Nephron progenitor cell (in vitro differentiated cells): Measurements from ENCODE around the gene KBTBD4.

Source experiments
- DNase-seq: peaks from one replicate; pipeline ENCODE4 v3.0.0; 2021
- H3K27ac Mint-ChIP-seq: 2 replicates; pipeline ENCODE4 v1.8.0; 2021; ENCODE audit warnings: mild to moderate bottlenecking, moderate library complexity, mixed read lengths
- H3K27me3 Mint-ChIP-seq: 2 replicates; pipeline ENCODE4 v1.8.0; 2021; ENCODE audit warnings: mild to moderate bottlenecking, low read depth, mixed read lengths; ENCODE audit not compliant: poor library complexity
- H3K36me3 Mint-ChIP-seq: 2 replicates; pipeline ENCODE4 v1.8.0; 2021; ENCODE audit warnings: low read depth, mixed read lengths
- H3K4me1 Mint-ChIP-seq: 2 replicates; pipeline ENCODE4 v1.8.0; 2021; ENCODE audit warnings: mixed read lengths
- H3K4me3 Mint-ChIP-seq: 2 replicates; pipeline ENCODE4 v1.8.0; 2021; ENCODE audit warnings: mild to moderate bottlenecking, moderate library complexity, mixed read lengths
- H3K9me3 Mint-ChIP-seq: 2 replicates; pipeline ENCODE4 v1.8.0; 2021; ENCODE audit warnings: mild to moderate bottlenecking, moderate library complexity, mixed read lengths
- TF ChIP-seq, protein P1 (sequence below): fragments of 200-600 bp; sonication (generic); IDR thresholded peaks from 2 replicates; pipeline ENCODE4 v1.5.0; 2021; ENCODE audit warnings: antibody characterized with exemption

The KBTBD4 gene

DNA sequence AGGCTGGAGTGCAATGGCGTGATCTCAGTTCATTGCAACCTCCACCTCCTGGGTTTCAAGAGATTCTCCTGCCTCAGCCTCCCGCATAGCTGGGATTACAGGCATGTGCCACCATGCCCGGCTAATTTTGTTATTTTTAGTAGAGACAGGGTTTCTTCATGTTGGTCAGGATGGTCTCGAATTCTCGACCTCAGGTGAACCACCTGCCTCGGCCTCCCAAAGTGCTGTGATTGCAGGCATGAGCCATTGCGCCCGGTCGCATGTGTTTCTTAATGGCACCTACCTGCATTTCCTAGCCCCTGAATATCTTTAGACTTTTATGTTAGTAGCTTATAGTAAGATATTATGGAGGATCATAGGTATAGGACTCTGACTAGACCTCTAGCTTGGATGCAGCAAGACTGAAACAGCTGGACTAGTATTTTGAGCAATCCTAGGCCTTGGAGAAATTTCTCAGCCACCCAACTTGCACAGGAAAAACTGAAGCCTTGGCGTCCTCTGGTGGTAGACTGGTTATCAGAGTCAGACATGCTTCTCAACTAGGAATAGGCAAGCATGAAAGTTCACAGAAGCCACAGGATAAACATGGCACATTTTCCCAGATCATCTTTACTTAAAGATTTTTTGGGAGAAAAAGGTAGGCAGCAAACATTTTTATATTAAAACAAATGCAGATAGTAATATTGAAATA, 38.1 kb upstream of the KBTBD4 start:
- TF ChIP-seq, protein P1, sequence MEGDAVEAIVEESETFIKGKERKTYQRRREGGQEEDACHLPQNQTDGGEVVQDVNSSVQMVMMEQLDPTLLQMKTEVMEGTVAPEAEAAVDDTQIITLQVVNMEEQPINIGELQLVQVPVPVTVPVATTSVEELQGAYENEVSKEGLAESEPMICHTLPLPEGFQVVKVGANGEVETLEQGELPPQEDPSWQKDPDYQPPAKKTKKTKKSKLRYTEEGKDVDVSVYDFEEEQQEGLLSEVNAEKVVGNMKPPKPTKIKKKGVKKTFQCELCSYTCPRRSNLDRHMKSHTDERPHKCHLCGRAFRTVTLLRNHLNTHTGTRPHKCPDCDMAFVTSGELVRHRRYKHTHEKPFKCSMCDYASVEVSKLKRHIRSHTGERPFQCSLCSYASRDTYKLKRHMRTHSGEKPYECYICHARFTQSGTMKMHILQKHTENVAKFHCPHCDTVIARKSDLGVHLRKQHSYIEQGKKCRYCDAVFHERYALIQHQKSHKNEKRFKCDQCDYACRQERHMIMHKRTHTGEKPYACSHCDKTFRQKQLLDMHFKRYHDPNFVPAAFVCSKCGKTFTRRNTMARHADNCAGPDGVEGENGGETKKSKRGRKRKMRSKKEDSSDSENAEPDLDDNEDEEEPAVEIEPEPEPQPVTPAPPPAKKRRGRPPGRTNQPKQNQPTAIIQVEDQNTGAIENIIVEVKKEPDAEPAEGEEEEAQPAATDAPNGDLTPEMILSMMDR = peak; percentile 72
- H3K36me3 Mint-ChIP-seq = peaks cover 12% of the 10 kb centered on the region
- DNase-seq = peak; percentile 39
- no peaks in the 10 kb centered on the region for H3K4me1 Mint-ChIP-seq
- no peak overlapping the region for H3K27ac Mint-ChIP-seq
- no peak overlapping the region for H3K4me3 Mint-ChIP-seq
- no peaks in the 10 kb centered on the region for H3K27me3 Mint-ChIP-seq
- H3K9me3 Mint-ChIP-seq = no peaks in the 10 kb centered on the region

DNA sequence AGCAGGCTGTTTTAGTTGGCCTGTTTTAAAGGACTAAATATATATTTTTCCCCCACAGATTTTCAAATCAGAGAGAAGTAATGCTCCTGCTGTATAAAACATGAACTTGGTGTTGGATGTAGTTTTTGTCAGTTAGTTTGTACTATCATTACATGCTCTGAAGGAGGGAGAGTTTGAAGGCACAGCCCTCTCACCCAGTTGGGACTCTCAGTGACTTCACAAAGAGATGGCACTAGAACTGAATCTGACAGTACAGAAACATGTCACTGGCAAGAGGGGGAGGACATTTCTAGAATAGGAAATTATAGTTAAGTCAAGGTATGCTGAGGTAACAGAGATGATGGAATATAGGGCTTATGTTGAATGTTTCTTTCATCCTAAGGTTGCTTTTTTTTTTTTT, 36.5 kb upstream of the KBTBD4 start:
- H3K27ac Mint-ChIP-seq = peak overlapping the region; percentile 79
- DNase-seq = no peak
- no peak overlapping the region for H3K4me3 Mint-ChIP-seq
- H3K27me3 Mint-ChIP-seq = no peaks in the 10 kb centered on the region
- H3K4me1 Mint-ChIP-seq = no peaks in the 10 kb centered on the region
- H3K36me3 Mint-ChIP-seq = peaks cover 21% of the 10 kb centered on the region
- TF ChIP-seq, protein P1 = no peak
- no peaks in the 10 kb centered on the region for H3K9me3 Mint-ChIP-seq

DNA sequence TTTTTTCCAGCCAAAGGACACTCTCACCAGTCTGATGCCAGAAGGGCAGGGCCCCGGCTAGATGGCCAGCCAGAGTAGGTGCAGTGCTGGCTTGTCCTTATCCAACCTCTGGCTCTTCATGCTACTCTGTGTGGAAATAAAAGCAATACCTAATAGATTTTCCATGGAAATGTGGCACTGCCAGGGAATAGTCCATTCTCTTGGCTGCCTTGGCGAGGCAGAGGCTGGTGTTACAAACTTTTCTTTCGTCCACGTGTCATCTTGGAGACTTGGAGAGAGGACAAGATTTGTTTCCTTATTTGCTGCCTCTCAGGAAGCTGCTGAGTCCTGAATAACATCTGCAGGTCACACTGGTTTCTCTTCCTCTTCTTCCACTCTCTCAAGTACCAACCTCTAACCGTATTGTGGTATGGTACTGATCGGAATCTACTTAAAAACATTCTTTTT, 32.6 kb upstream of the KBTBD4 start:
- no peaks in the 10 kb centered on the region for H3K27me3 Mint-ChIP-seq
- H3K9me3 Mint-ChIP-seq = no peaks in the 10 kb centered on the region
- no peak overlapping the region for H3K27ac Mint-ChIP-seq
- peaks cover 20% of the 10 kb centered on the region for H3K36me3 Mint-ChIP-seq
- no peak overlapping the region for H3K4me3 Mint-ChIP-seq
- DNase-seq = no peak
- TF ChIP-seq, protein P1 = no peak
- H3K4me1 Mint-ChIP-seq = peaks cover 21% of the 10 kb centered on the region

DNA sequence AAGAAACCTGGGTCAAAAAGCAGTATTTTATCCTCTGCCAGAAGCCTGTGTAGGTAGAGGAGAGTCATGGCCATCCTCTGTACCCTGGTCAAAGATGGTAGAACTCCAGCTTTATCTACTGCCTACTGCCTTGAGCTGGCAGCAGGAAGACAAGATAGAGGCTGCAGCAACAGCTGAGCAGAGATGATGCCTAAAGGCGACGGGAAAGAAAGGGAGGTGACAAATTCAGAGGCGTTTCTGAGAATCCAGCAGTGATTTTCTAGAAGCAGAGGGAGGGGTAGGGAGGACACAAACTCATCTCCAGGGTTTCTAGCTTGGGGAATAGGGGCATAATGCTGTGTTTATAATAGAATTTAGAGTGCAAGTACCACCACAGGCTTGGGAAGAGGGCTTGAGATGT, 30.9 kb upstream of the KBTBD4 start:
- H3K4me1 Mint-ChIP-seq = peaks cover 25% of the 10 kb centered on the region
- H3K36me3 Mint-ChIP-seq = peaks cover 23% of the 10 kb centered on the region
- no peaks in the 10 kb centered on the region for H3K9me3 Mint-ChIP-seq
- H3K4me3 Mint-ChIP-seq = no peak overlapping the region
- no peaks in the 10 kb centered on the region for H3K27me3 Mint-ChIP-seq
- no peak for DNase-seq
- H3K27ac Mint-ChIP-seq = peak overlapping the region; percentile 3
- TF ChIP-seq, protein P1 = no peak

GRCh38 chr11:47607380-47607779, 28.6 kb upstream of the KBTBD4 start:
- Mint-ChIP-seq H3K9me3 (no peaks in the 10 kb centered on the region), H3K36me3 (peaks cover 23% of the 10 kb centered on the region), H3K27me3 (no peaks in the 10 kb centered on the region), H3K4me3 (no peak overlapping the region), H3K4me1 (peaks cover 26% of the 10 kb centered on the region), H3K27ac (peak overlapping the region; percentile 77)
- DNase-seq = no peak
- TF ChIP-seq, protein P1 = no peak

DNA sequence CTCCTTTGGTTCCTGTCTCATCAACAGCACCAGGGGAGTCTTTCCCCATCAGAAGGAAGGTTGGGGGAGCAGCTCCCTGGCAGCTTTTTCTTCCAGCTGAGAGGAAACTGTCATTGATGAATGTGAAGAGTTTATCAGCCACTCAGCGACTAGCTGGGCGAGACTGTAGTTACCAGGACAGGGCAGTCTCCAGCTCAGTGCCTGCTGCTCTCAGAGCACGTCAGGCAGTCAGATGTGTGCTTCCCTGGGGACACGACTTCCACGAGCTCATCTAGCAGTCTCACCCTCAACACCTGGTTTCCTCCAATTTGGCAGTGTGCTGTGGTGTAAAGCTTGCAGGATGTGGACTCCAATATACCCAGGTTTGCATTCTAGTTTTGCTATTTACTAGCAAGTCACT, 28.0 kb upstream of the KBTBD4 start:
- no peaks in the 10 kb centered on the region for H3K9me3 Mint-ChIP-seq
- H3K27ac Mint-ChIP-seq = peak overlapping the region; percentile 77
- H3K27me3 Mint-ChIP-seq = no peaks in the 10 kb centered on the region
- DNase-seq = peak; percentile 33
- TF ChIP-seq, protein P1 = no peak
- no peak overlapping the region for H3K4me3 Mint-ChIP-seq
- peaks cover 30% of the 10 kb centered on the region for H3K4me1 Mint-ChIP-seq
- peaks cover 20% of the 10 kb centered on the region for H3K36me3 Mint-ChIP-seq
